ENCODE data around the gene BOLA1. TPM values are rescaled to one million over a fixed set of nuclear protein-coding genes. Genes with fewer than 3 reads are reported as not detected.

Gene BOLA1
- total RNA-seq, 1 donor from 2014 or later: 10.5 TPM

- no peak for DNase-seq (ENCODE audit: low spot score)
- peaks cover 3% of the 10 kb centered on the region for H3K4me1 Mint-ChIP-seq (ENCODE audit: low read depth)
- H3K27me3 Mint-ChIP-seq (ENCODE audit: low read depth): no peaks in the 10 kb centered on the region
- H3K27ac Mint-ChIP-seq (ENCODE audit: unreplicated experiment): no peak overlapping the region
- no peak overlapping the region for H3K4me3 Mint-ChIP-seq (ENCODE audit: unreplicated experiment)
- no peaks in the 10 kb centered on the region for H3K9me3 Mint-ChIP-seq (ENCODE audit: low read depth)
- no peaks in the 10 kb centered on the region for H3K36me3 Mint-ChIP-seq (ENCODE audit: low read depth)
- TF ChIP-seq, protein P1, sequence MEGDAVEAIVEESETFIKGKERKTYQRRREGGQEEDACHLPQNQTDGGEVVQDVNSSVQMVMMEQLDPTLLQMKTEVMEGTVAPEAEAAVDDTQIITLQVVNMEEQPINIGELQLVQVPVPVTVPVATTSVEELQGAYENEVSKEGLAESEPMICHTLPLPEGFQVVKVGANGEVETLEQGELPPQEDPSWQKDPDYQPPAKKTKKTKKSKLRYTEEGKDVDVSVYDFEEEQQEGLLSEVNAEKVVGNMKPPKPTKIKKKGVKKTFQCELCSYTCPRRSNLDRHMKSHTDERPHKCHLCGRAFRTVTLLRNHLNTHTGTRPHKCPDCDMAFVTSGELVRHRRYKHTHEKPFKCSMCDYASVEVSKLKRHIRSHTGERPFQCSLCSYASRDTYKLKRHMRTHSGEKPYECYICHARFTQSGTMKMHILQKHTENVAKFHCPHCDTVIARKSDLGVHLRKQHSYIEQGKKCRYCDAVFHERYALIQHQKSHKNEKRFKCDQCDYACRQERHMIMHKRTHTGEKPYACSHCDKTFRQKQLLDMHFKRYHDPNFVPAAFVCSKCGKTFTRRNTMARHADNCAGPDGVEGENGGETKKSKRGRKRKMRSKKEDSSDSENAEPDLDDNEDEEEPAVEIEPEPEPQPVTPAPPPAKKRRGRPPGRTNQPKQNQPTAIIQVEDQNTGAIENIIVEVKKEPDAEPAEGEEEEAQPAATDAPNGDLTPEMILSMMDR (IDR thresholded peaks at IDR 0.05): no peak
These were observed 10.4 kb upstream of the BOLA1 start for GRCh38 chr1:149888999-149889289.

GRCh38 chr1:149896575-149896974 lies 2.8 kb upstream of the BOLA1 start:
- H3K36me3 Mint-ChIP-seq (ENCODE audit: low read depth): no peaks in the 10 kb centered on the region
- TF ChIP-seq, protein P1 (IDR thresholded peaks at IDR 0.05): no peak
- H3K27ac Mint-ChIP-seq (ENCODE audit: unreplicated experiment): no peak overlapping the region
- H3K27me3 Mint-ChIP-seq (ENCODE audit: low read depth): no peaks in the 10 kb centered on the region
- no peak for DNase-seq (ENCODE audit: low spot score)
- no peak overlapping the region for H3K4me3 Mint-ChIP-seq (ENCODE audit: unreplicated experiment)
- H3K4me1 Mint-ChIP-seq (ENCODE audit: low read depth): peaks cover 17% of the 10 kb centered on the region
- H3K9me3 Mint-ChIP-seq (ENCODE audit: low read depth): no peaks in the 10 kb centered on the region

DNA sequence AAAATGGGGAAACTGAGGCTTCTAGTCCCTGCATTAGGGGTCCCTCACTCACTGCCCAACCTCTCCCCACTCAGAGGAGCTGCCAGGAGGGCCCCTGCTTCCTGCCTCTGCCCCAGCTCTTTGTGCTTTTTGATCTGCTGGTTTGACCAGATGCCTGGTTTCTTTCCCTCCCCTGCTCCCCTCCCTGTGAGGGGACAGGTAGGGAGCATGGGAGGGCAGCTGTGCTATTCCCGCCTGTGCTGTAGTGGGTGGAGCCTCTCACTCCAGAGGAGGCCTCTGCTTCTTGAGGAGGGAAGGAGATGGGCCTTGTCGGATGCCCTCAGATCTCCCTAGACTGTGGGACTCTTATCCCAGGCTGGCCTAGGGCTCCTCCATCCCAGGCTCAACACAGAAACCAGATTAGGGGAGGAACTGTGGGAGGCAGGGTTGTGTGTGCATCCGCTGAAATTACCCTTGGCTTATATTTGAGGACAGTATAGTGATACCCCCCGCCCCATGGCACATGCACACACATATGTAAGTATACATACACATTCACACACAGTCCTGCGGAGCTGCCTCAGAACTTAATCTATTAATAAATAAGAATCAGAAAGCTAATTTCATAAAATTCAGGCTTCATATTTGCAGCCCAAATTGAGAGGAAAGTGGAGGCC lies 4.6 kb downstream of the BOLA1 start:
- Mint-ChIP-seq H3K36me3 (ENCODE audit: low read depth) (peaks cover 12% of the 10 kb centered on the region), H3K4me1 (ENCODE audit: low read depth) (peaks cover 17% of the 10 kb centered on the region), H3K27ac (ENCODE audit: unreplicated experiment) (no peak overlapping the region), H3K9me3 (ENCODE audit: low read depth) (no peaks in the 10 kb centered on the region), H3K27me3 (ENCODE audit: low read depth) (no peaks in the 10 kb centered on the region), H3K4me3 (ENCODE audit: unreplicated experiment) (no peak overlapping the region)
- TF ChIP-seq, protein P1 (IDR thresholded peaks at IDR 0.05): no peak
- DNase-seq (ENCODE audit: low spot score): peak; percentile 28

GRCh38 chr1:149906570-149907075 lies 7.3 kb downstream of the BOLA1 start:
- no peak for DNase-seq (ENCODE audit: low spot score)
- TF ChIP-seq, protein P1 (IDR thresholded peaks at IDR 0.05): no peak
- Mint-ChIP-seq H3K4me3 (ENCODE audit: unreplicated experiment) (no peak overlapping the region), H3K36me3 (ENCODE audit: low read depth) (peaks cover 20% of the 10 kb centered on the region), H3K27me3 (ENCODE audit: low read depth) (no peaks in the 10 kb centered on the region), H3K27ac (ENCODE audit: unreplicated experiment) (no peak overlapping the region), H3K9me3 (ENCODE audit: low read depth) (no peaks in the 10 kb centered on the region), H3K4me1 (ENCODE audit: low read depth) (no peaks in the 10 kb centered on the region)

- peaks cover 25% of the 10 kb centered on the region for H3K4me1 Mint-ChIP-seq (ENCODE audit: low read depth)
These were observed 15.2 kb downstream of the BOLA1 start for GRCh38 chr1:149914545-149914944.

More at GRCh38 chr1:149914545-149914944, 15.2 kb downstream of the BOLA1 start:
- Mint-ChIP-seq H3K36me3 (ENCODE audit: low read depth) (peaks cover 17% of the 10 kb centered on the region), H3K27ac (ENCODE audit: unreplicated experiment) (no peak overlapping the region), H3K9me3 (ENCODE audit: low read depth) (no peaks in the 10 kb centered on the region), H3K4me3 (ENCODE audit: unreplicated experiment) (no peak overlapping the region), H3K27me3 (ENCODE audit: low read depth) (no peaks in the 10 kb centered on the region)
- no peak for DNase-seq (ENCODE audit: low spot score)
- TF ChIP-seq, protein P1 (IDR thresholded peaks at IDR 0.05): no peak
